CD4-positive, alpha-beta T cell (primary cell): ENCODE results near the gene NRTN. TPM values are rescaled to one million over a fixed set of nuclear protein-coding genes. Genes with fewer than 3 reads are reported as not detected.
A peak's percentile ranks its signal among the peaks of the same experiment; 100 is the strongest.

Experiments used
- ATAC-seq: fragments of 200-7000 bp; cut with Tn5 transposase; one replicate; pipeline ENCODE4 v1.10.0; 2022; ENCODE audit warnings: mild to moderate bottlenecking; ENCODE audit not compliant: poor library complexity
- CTCF ChIA-PET: fragments of 350-600 bp; sonication (Branson Sonifier 250); formaldehyde crosslinking; loops from one replicate; lab custom pipeline; 2021; ENCODE audit warnings: antibody characterized with exemption, inconsistent platforms; lab: Charles Lee
- POLR2A ChIA-PET: fragments of 350-600 bp; sonication (Branson Sonifier 250); formaldehyde crosslinking; loops from one replicate; lab custom pipeline; 2021; ENCODE audit warnings: antibody characterized with exemption, inconsistent platforms; lab: Charles Lee
- DNase-seq, 14 experiments: peaks; one replicate each; pipeline ENCODE4 v3.0.0-alpha.2; 2013 to 2020; ENCODE audit warnings: mixed read lengths in 2 of 14
- H3K27ac ChIP-seq, 2 donors: one replicate each; pipeline versions ENCODE4 v1.5.1 to v1.7.0; 2013; ENCODE audit warnings: low read length in 2 of 2, low read depth in 1 of 2, mild to moderate bottlenecking in 1 of 2
- H3K27me3 ChIP-seq, 2 experiments: 1 replicate in 1 of 2; 2 replicates in 1 of 2; pipeline versions ENCODE4 v1.6.1 to v1.7.0; 2013; ENCODE audit warnings: low read length in 2 of 2, control low read depth in 1 of 2, mild to moderate bottlenecking in 1 of 2, moderate library complexity in 1 of 2; ENCODE audit not compliant: insufficient read depth in 2 of 2, control insufficient read depth in 1 of 2
- H3K36me3 ChIP-seq: one replicate; pipeline ENCODE4 v1.6.1; 2013; ENCODE audit warnings: low read length, control low read depth; ENCODE audit not compliant: insufficient read depth
- H3K4me1 ChIP-seq: one replicate; pipeline ENCODE4 v1.6.1; 2013; ENCODE audit warnings: low read length, control low read depth; ENCODE audit not compliant: insufficient read depth
- H3K4me3 ChIP-seq: one replicate; pipeline ENCODE4 v1.5.1; 2013; ENCODE audit warnings: mild to moderate bottlenecking, low read length, moderate library complexity
- H3K9me3 ChIP-seq, 2 experiments: 1 replicate in 1 of 2; 2 replicates in 1 of 2; pipeline versions ENCODE4 v1.6.1 to v1.7.0; 2013; ENCODE audit warnings: low read length in 2 of 2, mild to moderate bottlenecking in 2 of 2, control low read depth in 1 of 2, moderate library complexity in 1 of 2; ENCODE audit not compliant: control insufficient read depth in 1 of 2, insufficient read depth in 1 of 2
- H3K27ac Mint-ChIP-seq: one replicate; pipeline ENCODE4 v1.8.0; 2020; ENCODE audit warnings: mixed read lengths
- H3K27me3 Mint-ChIP-seq: one replicate; pipeline ENCODE4 v1.8.0; 2021; ENCODE audit warnings: mixed read lengths
- H3K36me3 Mint-ChIP-seq: one replicate; pipeline ENCODE4 v1.8.0; 2021; ENCODE audit warnings: low read depth, mixed read lengths
- H3K4me1 Mint-ChIP-seq: one replicate; pipeline ENCODE4 v1.8.0; 2021; ENCODE audit warnings: low read depth, mixed read lengths
- H3K4me3 Mint-ChIP-seq: one replicate; pipeline ENCODE4 v1.8.0; 2020; ENCODE audit warnings: mild to moderate bottlenecking, mixed read lengths
- H3K9me3 Mint-ChIP-seq: one replicate; pipeline ENCODE4 v1.8.0; 2020; ENCODE audit warnings: mixed read lengths
- intact Hi-C, 2 experiments: fragments of 100-400 bp; cut with DNase I in 1 of 2; cut with micrococcal nuclease in 1 of 2; formaldehyde crosslinking; loops; one replicate each; pipeline versions ENCODE4 v1.15.1 to v1.9.0; 2023 to 2025; cut with DNase I, micrococcal nuclease
- total RNA-seq, 174 experiments: library from RNA in 2 of 174; stranded (reverse) in 2 of 174; gene quantifications; one replicate each; pipeline ENCODE4 v1.2.3 and lab custom pipeline; 2021 to 2026
- TF ChIP-seq, protein P1 (sequence below): fragments of 200-600 bp; IDR thresholded peaks from one replicate; pipeline ENCODE4 v1.8.0; 2022; ENCODE audit warnings: antibody characterized with exemption, mild to moderate bottlenecking

NRTN gene
- total RNA-seq, 2 experiments from 2014 or later, result 1.5 to 1.6 TPM

DNA sequence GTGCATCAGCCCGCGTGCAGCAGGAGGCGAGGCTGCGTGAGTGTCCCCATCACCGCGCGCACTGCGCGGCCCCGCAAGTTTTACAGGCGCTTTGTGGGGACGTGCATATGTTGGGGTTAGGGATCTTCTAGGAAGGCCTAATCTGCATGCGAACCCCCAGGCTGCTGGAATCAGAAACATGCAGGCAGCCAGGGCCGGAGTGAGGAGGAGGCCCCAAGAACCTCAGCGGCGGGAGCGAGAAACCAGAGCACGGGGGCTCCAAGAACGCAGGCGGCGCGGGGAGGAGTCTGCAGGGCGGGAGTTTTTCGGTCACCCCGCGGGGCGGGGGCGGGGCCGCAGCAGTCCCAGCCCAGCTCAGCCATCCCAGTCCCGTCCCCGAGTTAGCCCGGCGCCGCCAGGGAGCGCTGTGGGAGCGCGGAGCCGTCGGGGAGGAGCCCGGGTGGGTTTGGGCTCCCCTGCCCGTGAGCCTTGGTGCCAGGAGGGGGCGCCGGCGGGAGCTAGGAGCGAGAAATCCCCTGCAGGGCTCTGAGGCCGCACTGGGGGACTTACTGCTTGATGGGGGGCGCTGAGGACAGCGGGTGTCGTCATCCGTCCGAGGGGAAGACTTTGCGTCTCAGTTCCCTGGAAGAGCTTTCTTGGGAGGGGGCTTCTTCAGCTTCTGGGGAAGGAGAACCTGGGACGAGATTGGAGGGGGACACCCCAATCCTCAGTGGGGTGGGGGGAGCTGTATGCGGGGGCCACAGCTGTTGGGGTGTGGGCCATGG, 933 bp upstream of the NRTN start:
- Mint-ChIP-seq H3K36me3 (no peaks in the 10 kb centered on the region), H3K4me1 (peaks cover 18% of the 10 kb centered on the region), H3K4me3 (peak overlapping the region; percentile 83), H3K9me3 (no peaks in the 10 kb centered on the region), H3K27me3 (peaks cover 25% of the 10 kb centered on the region), H3K27ac (peak overlapping the region; percentile 68)
- CTCF ChIA-PET, result interaction anchor here (0.6 to 1.9 kb wide), 37 partner anchors 8 to 1816 kb away, joined by 3 to 63 read pairs (median 4); partner anchors contain the start of genes CLPP, DUS3L, FEM1A and FUT6
- Histone ChIP-seq H3K36me3 (no peaks in the 10 kb centered on the region), H3K27me3 (peaks cover 26 to 28% of the 10 kb centered on the region in 2 experiments), H3K4me1 (peaks cover 36% of the 10 kb centered on the region), H3K4me3 (peak overlapping the region; percentile 47), H3K27ac (no peak overlapping the region), H3K9me3 (peaks cover 0 to 22% of the 10 kb centered on the region in 2 experiments)
- intact Hi-C loops, result loop anchor here (1.0 to 5.0 kb wide), 5 partner anchors 13 to 558 kb away; partner anchors contain the start of genes VMAC (in 2 of the 2), CLPP (in 1 of the 2), DUS3L (in 1 of the 2) and RANBP3 (in 1 of the 2)
- DNase-seq (peak; percentile 86 to 97 (median 90)), ATAC-seq (peak; percentile 97)
- TF ChIP-seq, protein P1, sequence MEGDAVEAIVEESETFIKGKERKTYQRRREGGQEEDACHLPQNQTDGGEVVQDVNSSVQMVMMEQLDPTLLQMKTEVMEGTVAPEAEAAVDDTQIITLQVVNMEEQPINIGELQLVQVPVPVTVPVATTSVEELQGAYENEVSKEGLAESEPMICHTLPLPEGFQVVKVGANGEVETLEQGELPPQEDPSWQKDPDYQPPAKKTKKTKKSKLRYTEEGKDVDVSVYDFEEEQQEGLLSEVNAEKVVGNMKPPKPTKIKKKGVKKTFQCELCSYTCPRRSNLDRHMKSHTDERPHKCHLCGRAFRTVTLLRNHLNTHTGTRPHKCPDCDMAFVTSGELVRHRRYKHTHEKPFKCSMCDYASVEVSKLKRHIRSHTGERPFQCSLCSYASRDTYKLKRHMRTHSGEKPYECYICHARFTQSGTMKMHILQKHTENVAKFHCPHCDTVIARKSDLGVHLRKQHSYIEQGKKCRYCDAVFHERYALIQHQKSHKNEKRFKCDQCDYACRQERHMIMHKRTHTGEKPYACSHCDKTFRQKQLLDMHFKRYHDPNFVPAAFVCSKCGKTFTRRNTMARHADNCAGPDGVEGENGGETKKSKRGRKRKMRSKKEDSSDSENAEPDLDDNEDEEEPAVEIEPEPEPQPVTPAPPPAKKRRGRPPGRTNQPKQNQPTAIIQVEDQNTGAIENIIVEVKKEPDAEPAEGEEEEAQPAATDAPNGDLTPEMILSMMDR, result peak; percentile 81
- POLR2A ChIA-PET, result interaction anchor here (0.5 to 1.7 kb wide), 13 partner anchors 9 to 1826 kb away, joined by 3 to 33 read pairs (median 5); partner anchors contain the start of genes DUS3L, NDUFA11, PET100 and RANBP3

DNA sequence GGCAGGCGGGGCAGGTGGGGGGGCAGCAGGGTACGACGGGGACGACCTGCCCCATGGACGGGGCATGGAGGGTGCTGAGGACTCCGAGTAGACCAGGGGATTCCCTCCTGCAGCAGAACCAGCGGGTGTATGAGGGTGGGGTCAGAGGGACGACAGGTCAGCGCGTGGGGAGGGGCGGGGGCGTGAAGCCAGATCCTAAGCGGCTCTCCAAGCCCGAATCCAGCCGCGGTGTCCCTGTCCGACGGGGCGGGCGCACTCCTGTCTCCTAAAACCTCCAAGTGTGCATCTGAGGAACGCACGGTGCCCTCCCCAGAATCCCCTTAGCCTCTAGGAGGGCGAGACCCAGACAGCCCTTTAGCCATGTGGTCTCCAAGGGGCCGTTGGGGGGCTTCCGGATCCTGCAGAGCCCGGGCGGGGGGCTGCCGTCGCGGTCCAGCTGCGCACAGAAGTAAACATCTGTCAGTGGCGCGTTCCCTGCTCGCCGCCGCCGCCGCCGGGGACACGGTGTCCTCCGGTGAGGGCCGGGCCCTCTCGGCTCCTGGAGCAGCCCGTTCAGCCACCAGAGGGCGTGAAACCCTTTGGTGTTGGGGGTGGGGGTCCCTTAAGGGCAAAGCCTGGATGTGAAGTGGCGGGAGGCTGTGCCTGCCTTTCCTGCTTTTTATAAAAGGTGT, 730 bp downstream of the NRTN start:
- intact Hi-C loops, result loop anchor here in 1 of 2 experiments (2.0 to 5.0 kb wide), 3 partner anchors 19 to 172 kb away; partner anchors contain the start of gene RANBP3
- H3K36me3 Mint-ChIP-seq, result no peaks in the 10 kb centered on the region

DNA sequence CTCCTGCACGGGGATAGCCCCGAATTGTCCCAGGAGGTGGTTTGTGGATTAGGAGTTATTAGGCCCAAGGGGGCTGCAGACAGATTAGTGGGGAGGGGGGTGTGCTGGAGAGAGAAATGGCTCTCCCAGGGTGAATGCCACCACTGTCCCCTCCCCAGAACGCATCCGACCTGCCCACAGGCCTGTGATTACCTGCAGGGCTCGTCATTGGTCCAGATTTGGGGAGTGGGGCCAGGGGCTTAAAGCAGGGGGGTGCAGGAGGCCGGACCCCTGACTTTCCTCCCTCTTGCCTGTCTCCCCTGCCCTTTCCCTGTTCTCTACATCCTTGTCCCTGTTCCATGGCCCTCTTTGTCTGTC, 1.2 kb downstream of the NRTN start:
- H3K27ac ChIP-seq, result no peak overlapping the region
- H3K9me3 ChIP-seq, result peaks cover 0 to 14% of the 10 kb centered on the region in 2 experiments
- H3K27me3 ChIP-seq, result peaks cover 11 to 14% of the 10 kb centered on the region in 2 experiments
- no peak for ATAC-seq
- peak in 1 of 14 experiments; percentile 25 for DNase-seq
- intact Hi-C loops, result loop anchor here in 1 of 2 experiments (2.0 to 5.0 kb wide), 3 partner anchors 19 to 171 kb away; partner anchors contain the start of gene RANBP3
- CTCF ChIA-PET, result no interaction called here
- no peak overlapping the region for H3K4me3 ChIP-seq
- no peaks in the 10 kb centered on the region for H3K36me3 Mint-ChIP-seq
- peaks cover 33% of the 10 kb centered on the region for H3K4me1 ChIP-seq
- H3K9me3 Mint-ChIP-seq, result no peaks in the 10 kb centered on the region
- peak overlapping the region; percentile 15 for H3K4me3 Mint-ChIP-seq
- H3K36me3 ChIP-seq, result no peaks in the 10 kb centered on the region
- H3K4me1 Mint-ChIP-seq, result peaks cover 18% of the 10 kb centered on the region
- TF ChIP-seq, protein P1, result peak; percentile 43
- H3K27ac Mint-ChIP-seq, result no peak overlapping the region
- H3K27me3 Mint-ChIP-seq, result peaks cover 12% of the 10 kb centered on the region
- POLR2A ChIA-PET, result interaction anchor here (0.7 kb wide), 1 partner anchor 22 kb away, joined by 3 read pairs; no protein-coding TSS in a partner anchor

More for the DNA sequence above, 730 bp downstream of the NRTN start:
- Mint-ChIP-seq H3K4me1 (peaks cover 18% of the 10 kb centered on the region), H3K9me3 (no peaks in the 10 kb centered on the region), H3K27me3 (peaks cover 15% of the 10 kb centered on the region), H3K4me3 (peak overlapping the region; percentile 68), H3K27ac (no peak overlapping the region)
- CTCF ChIA-PET, result no interaction called here
- Histone ChIP-seq H3K36me3 (no peaks in the 10 kb centered on the region), H3K4me3 (peak overlapping the region; percentile 30), H3K27me3 (peaks cover 16 to 19% of the 10 kb centered on the region in 2 experiments), H3K27ac (no peak overlapping the region), H3K4me1 (peaks cover 33% of the 10 kb centered on the region), H3K9me3 (peaks cover 0 to 19% of the 10 kb centered on the region in 2 experiments)
- POLR2A ChIA-PET, result interaction anchor here (0.7 kb wide), 1 partner anchor 23 kb away, joined by 3 read pairs; no protein-coding TSS in a partner anchor
- ATAC-seq (peak; percentile 24), DNase-seq (peak; percentile 46 to 80 (median 59))
- TF ChIP-seq, protein P1, result peak; percentile 65
